ENCODE measurements around the gene GPR132. TPM values are rescaled to one million over a fixed set of nuclear protein-coding genes. Genes with fewer than 3 reads are reported as not detected.

GPR132 gene
- total RNA-seq, 1 donor from 2014 or later: not detected

GRCh38 chr14:105019861-105020814, 45.1 kb downstream of the GPR132 start:
- H3K27me3 ChIP-seq (ENCODE audit: control insufficient read depth, insufficient read depth, low read length): no peaks in the 10 kb centered on the region
- no peak for DNase-seq (ENCODE audit: low read depth)
- H3K36me3 ChIP-seq (ENCODE audit: control insufficient read depth, insufficient read depth, low read length): no peaks in the 10 kb centered on the region
- TF ChIP-seq, protein P1, sequence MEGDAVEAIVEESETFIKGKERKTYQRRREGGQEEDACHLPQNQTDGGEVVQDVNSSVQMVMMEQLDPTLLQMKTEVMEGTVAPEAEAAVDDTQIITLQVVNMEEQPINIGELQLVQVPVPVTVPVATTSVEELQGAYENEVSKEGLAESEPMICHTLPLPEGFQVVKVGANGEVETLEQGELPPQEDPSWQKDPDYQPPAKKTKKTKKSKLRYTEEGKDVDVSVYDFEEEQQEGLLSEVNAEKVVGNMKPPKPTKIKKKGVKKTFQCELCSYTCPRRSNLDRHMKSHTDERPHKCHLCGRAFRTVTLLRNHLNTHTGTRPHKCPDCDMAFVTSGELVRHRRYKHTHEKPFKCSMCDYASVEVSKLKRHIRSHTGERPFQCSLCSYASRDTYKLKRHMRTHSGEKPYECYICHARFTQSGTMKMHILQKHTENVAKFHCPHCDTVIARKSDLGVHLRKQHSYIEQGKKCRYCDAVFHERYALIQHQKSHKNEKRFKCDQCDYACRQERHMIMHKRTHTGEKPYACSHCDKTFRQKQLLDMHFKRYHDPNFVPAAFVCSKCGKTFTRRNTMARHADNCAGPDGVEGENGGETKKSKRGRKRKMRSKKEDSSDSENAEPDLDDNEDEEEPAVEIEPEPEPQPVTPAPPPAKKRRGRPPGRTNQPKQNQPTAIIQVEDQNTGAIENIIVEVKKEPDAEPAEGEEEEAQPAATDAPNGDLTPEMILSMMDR (IDR thresholded peaks at IDR 0.05; ENCODE audit: insufficient read depth, low read length, severe bottlenecking): peak; percentile 9
- H3K4me3 ChIP-seq (ENCODE audit: low read depth, low read length): peak overlapping the region; percentile 58
- FAIRE-seq: no peak

GRCh38 chr14:105018414-105018813, 46.8 kb downstream of the GPR132 start:
- TF ChIP-seq, protein P1 (IDR thresholded peaks at IDR 0.05; ENCODE audit: insufficient read depth, low read length, severe bottlenecking): no peak
- no peak for FAIRE-seq
- no peaks in the 10 kb centered on the region for H3K36me3 ChIP-seq (ENCODE audit: control insufficient read depth, insufficient read depth, low read length)
- H3K4me3 ChIP-seq (ENCODE audit: low read depth, low read length): no peak overlapping the region
- DNase-seq (ENCODE audit: low read depth): no peak
- H3K27me3 ChIP-seq (ENCODE audit: control insufficient read depth, insufficient read depth, low read length): no peaks in the 10 kb centered on the region

DNA sequence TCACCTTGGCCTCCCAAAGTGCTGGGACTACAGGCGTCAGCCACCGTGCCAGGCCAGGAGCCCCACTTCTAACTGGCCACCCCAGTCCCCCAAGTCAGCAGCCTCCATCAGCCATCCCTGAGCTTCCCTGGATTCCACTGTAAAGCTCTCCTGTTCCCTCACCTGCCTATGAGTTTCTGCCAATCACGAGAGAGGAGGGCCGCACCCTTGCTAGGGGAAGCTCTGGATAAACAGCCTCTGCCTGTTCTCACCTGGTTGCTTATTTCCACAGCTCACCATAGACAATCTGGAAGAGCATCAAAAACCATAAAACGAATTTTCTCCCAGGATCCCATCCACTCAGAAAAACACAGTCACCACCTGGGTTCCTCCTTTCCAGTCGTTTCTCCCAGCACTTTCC, 49.3 kb downstream of the GPR132 start:
- Histone ChIP-seq H3K36me3 (ENCODE audit: control insufficient read depth, insufficient read depth, low read length) (peaks cover 8% of the 10 kb centered on the region), H3K27me3 (ENCODE audit: control insufficient read depth, insufficient read depth, low read length) (no peaks in the 10 kb centered on the region), H3K4me3 (ENCODE audit: low read depth, low read length) (no peak overlapping the region)
- TF ChIP-seq, protein P1 (IDR thresholded peaks at IDR 0.05; ENCODE audit: insufficient read depth, low read length, severe bottlenecking): no peak
- DNase-seq (ENCODE audit: low read depth): no peak
- FAIRE-seq: no peak

DNA sequence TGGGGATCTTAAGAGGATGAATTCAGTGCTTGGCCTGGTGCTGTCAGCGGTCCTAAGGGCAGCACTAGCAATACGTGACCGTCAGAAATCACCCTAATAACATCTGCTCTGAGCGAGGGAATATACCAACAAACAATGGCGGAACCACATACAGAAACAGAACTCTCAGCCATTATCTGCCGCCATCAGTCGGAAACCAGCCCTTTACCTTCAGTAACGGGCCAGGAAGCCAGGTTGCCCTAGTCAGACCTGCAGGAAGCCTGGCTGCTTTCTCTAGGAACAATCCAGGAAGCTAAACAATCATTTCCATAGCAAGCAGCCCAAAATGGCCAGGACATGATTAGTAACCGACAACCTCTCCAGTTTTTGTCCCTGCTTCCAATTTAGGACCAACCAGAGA, 50.0 kb downstream of the GPR132 start:
- FAIRE-seq (no peak), DNase-seq (ENCODE audit: low read depth) (no peak)
- Histone ChIP-seq H3K4me3 (ENCODE audit: low read depth, low read length) (no peak overlapping the region), H3K36me3 (ENCODE audit: control insufficient read depth, insufficient read depth, low read length) (peaks cover 9% of the 10 kb centered on the region), H3K27me3 (ENCODE audit: control insufficient read depth, insufficient read depth, low read length) (no peaks in the 10 kb centered on the region)
- TF ChIP-seq, protein P1 (IDR thresholded peaks at IDR 0.05; ENCODE audit: insufficient read depth, low read length, severe bottlenecking): no peak

GRCh38 chr14:105014631-105015030, 50.6 kb downstream of the GPR132 start:
- TF ChIP-seq, protein P1 (IDR thresholded peaks at IDR 0.05; ENCODE audit: insufficient read depth, low read length, severe bottlenecking): no peak
- Histone ChIP-seq H3K4me3 (ENCODE audit: low read depth, low read length) (no peak overlapping the region), H3K36me3 (ENCODE audit: control insufficient read depth, insufficient read depth, low read length) (peaks cover 13% of the 10 kb centered on the region), H3K27me3 (ENCODE audit: control insufficient read depth, insufficient read depth, low read length) (no peaks in the 10 kb centered on the region)
- DNase-seq (ENCODE audit: low read depth) (no peak), FAIRE-seq (no peak)
